Spleen (tissue), 11 donors: Measurements from ENCODE around the gene MARS1. TPM values are rescaled to one million over a fixed set of nuclear protein-coding genes. Genes with fewer than 3 reads are reported as not detected.
A peak's percentile ranks its signal among the peaks of the same experiment; 100 is the strongest.

Source experiments
- DNase-seq: peaks from one replicate; pipeline ENCODE4 v3.0.0-alpha.2; 2020
- H3K27ac ChIP-seq, 8 donors: fragments of 200-600 bp; sonication (generic) in 7 of 8; 1 replicate in 4 of 8; 2 replicates in 4 of 8; pipeline versions ENCODE4 v1.5.0 to v1.8.0; 2016 to 2021; ENCODE audit warnings: inconsistent platforms in 4 of 8, mild to moderate bottlenecking in 4 of 8, moderate library complexity in 1 of 8
- H3K27me3 ChIP-seq, 7 donors: fragments of 200-600 bp; sonication (generic) in 6 of 7; replicated peaks in 1 of 7; 1 replicate in 4 of 7; 2 replicates in 3 of 7; pipeline versions ENCODE4 v1.5.0 to v1.8.0; 2016 to 2021; ENCODE audit warnings: inconsistent platforms in 3 of 7, mild to moderate bottlenecking in 1 of 7
- H3K36me3 ChIP-seq, 6 donors: fragments of 200-600 bp; sonication (generic) in 5 of 6; 1 replicate in 4 of 6; 2 replicates in 2 of 6; pipeline versions ENCODE4 v1.5.0 to v1.8.0; 2016 to 2021; ENCODE audit warnings: inconsistent platforms in 2 of 6
- H3K4me1 ChIP-seq, 6 donors: fragments of 200-600 bp; sonication (generic) in 5 of 6; 1 replicate in 3 of 6; 2 replicates in 3 of 6; pipeline versions ENCODE4 v1.5.0 to v1.8.0; 2016 to 2021; ENCODE audit warnings: inconsistent platforms in 3 of 6
- H3K4me3 ChIP-seq, 8 donors: fragments of 200-600 bp; sonication (generic) in 7 of 8; 1 replicate in 4 of 8; 2 replicates in 4 of 8; pipeline versions ENCODE4 v1.5.0 to v1.8.0; 2016 to 2021; ENCODE audit warnings: inconsistent platforms in 4 of 8, mild to moderate bottlenecking in 4 of 8, moderate library complexity in 2 of 8
- H3K9me3 ChIP-seq, 8 donors: fragments of 200-600 bp; sonication (generic) in 7 of 8; 1 replicate in 4 of 8; 2 replicates in 4 of 8; pipeline versions ENCODE4 v1.5.0 to v1.8.0; 2016 to 2021; ENCODE audit warnings: inconsistent platforms in 4 of 8
- CTCF ChIP-seq, 11 experiments: fragments of 200-600 bp in 7 of 11; fragments of 450-650 bp in 4 of 11; sonication (generic) in 4 of 11; IDR thresholded peaks in 8 of 11; conservative IDR thresholded peaks in 3 of 11; 1 replicate in 7 of 11; 2 replicates in 4 of 11; pipeline versions ENCODE4 v1.4.0 to v1.8.0; 2016 to 2021; ENCODE audit warnings: antibody characterized with exemption in 11 of 11, inconsistent platforms in 4 of 11, mild to moderate bottlenecking in 1 of 11
- POLR2A ChIP-seq, 3 donors: fragments of 450-650 bp; IDR thresholded peaks; one replicate each; pipeline ENCODE4 v1.5.1; 2017; ENCODE audit warnings: antibody characterized with exemption in 3 of 3, mild to moderate bottlenecking in 1 of 3
- POLR2AphosphoS5 ChIP-seq, 3 donors: sonication (generic); formaldehyde crosslinking; IDR thresholded peaks; one replicate each; pipeline ENCODE4 v1.5.1; 2017; ENCODE audit warnings: antibody characterized with exemption in 3 of 3
- WGBS, 5 donors: extraction: QIAGEN DNeasy Blood & Tissue Kit in 3 of 5; methylation state at CpG; one replicate each; pipeline versions ENCODE4 v1.1.5 to v1.1.7; 2013 to 2018; 5-methylcytosine and 5-hydroxymethylcytosine counted together
- intact Hi-C: fragments of 100-400 bp; cut with DNase I; formaldehyde crosslinking; loops from one replicate; pipeline ENCODE4 v1.15.0; 2023; ENCODE audit warnings: low total_unique reads
- polyA plus RNA-seq, 3 donors: library from polyadenylated mRNA; stranded (reverse); fragments of 200-250 nt; gene quantifications; one replicate each; pipeline ENCODE4 v1.2.1, GENCODE V29; 2013
- total RNA-seq, 7 donors: library from RNA; depleted of rRNA in 3 of 7; stranded (reverse); fragments of >200 nt in 3 of 7; fragmentation: NEBNext Ultra II Directional in 4 of 7; extraction: Animal tissue kit (Norgen Biotek cat#: 25700) in 4 of 7; gene quantifications; one replicate each; pipeline versions ENCODE4 v1.1.0 to v1.2.1, GENCODE V29; 2016 to 2021
- donor health status: healthy with polysubstance abuse.
- donor health status: DM: no; HTN: no; CAD: no; lungs with moderate emphysema.
- donor health status: DM: no; HTN: no; CAD: no.
- donor health status: Bipolar disorder and iron deficiency.
- donor health status: healthy.
- donor health status: DM: no; HTN: no; CAD: no.
- donor health status: DM: yes; HTN: yes; CAD: no.

Gene MARS1
- total and polyA plus RNA-seq, 10 donors: 67.4 to 186 (median 101) TPM

- Histone ChIP-seq H3K27ac (no peak overlapping the region), H3K4me1 (peaks cover 14 to 35% (median 23%) of the 10 kb centered on the region in 6 donors), H3K9me3 (no peaks in the 10 kb centered on the region), H3K36me3 (peaks cover 0 to 69% (median 32%) of the 10 kb centered on the region in 6 donors), H3K27me3 (no peaks in the 10 kb centered on the region), H3K4me3 (no peak overlapping the region)
- DNase-seq: no peak
- no peak for TF ChIP-seq POLR2AphosphoS5 (IDR thresholded peaks at IDR 0.05)
- no peak for TF ChIP-seq CTCF (IDR thresholded peaks at IDR 0.05 in 8 of 11, conservative IDR thresholded peaks at IDR 0.05 in 3 of 11)
- TF ChIP-seq POLR2A (IDR thresholded peaks at IDR 0.05): no peak
- 61 to 84% (median 78%) methylated on average over 2 of the region's 2 CpGs for WGBS, 5 donors
- intact Hi-C loops: no loop called here
Measured at GRCh38 chr12:57541001-57541400, 53.1 kb downstream of the MARS1 start.

- Histone ChIP-seq H3K4me1 (peaks cover 20 to 41% (median 28%) of the 10 kb centered on the region in 6 donors), H3K27ac (no peak overlapping the region), H3K27me3 (no peaks in the 10 kb centered on the region), H3K9me3 (no peaks in the 10 kb centered on the region), H3K4me3 (no peak overlapping the region), H3K36me3 (peaks cover 0 to 62% (median 32%) of the 10 kb centered on the region in 6 donors)
- TF ChIP-seq POLR2AphosphoS5 (IDR thresholded peaks at IDR 0.05) (no peak), POLR2A (IDR thresholded peaks at IDR 0.05) (no peak), CTCF (IDR thresholded peaks at IDR 0.05 in 8 of 11, conservative IDR thresholded peaks at IDR 0.05 in 3 of 11) (no peak)
- intact Hi-C loops: no loop called here
- 75 to 86% (median 80%) methylated on average over 2 of the region's 2 CpGs for WGBS, 5 donors
- DNase-seq: no peak
Measured at GRCh38 chr12:57541717-57542116, 53.8 kb downstream of the MARS1 start.

GRCh38 chr12:57543581-57543980, 55.7 kb downstream of the MARS1 start:
- DNase-seq: no peak
- Histone ChIP-seq H3K4me3 (no peak overlapping the region), H3K27me3 (peaks cover 0 to 5% (median 0%) of the 10 kb centered on the region in 7 donors), H3K36me3 (peaks cover 0 to 44% (median 22%) of the 10 kb centered on the region in 6 donors), H3K4me1 (peaks cover 21 to 50% (median 31%) of the 10 kb centered on the region in 6 donors), H3K9me3 (no peaks in the 10 kb centered on the region), H3K27ac (no peak overlapping the region)
- intact Hi-C loops: no loop called here
- WGBS, 5 donors: 17 to 45% (median 39%) methylated on average over 2 of the region's 2 CpGs; no CpG with 5 or more reads in 1 of the 5 donors
- TF ChIP-seq CTCF (IDR thresholded peaks at IDR 0.05 in 8 of 11, conservative IDR thresholded peaks at IDR 0.05 in 3 of 11): no peak
- no peak for TF ChIP-seq POLR2A (IDR thresholded peaks at IDR 0.05)
- no peak for TF ChIP-seq POLR2AphosphoS5 (IDR thresholded peaks at IDR 0.05)

GRCh38 chr12:57545809-57546437, 58.1 kb downstream of the MARS1 start:
- WGBS, 5 donors: 67 to 77% (median 70%) methylated on average over 15 of the region's 15 CpGs
- peak overlapping the region in 6 of 8 donors; percentile 84 to 94 (median 90) for H3K27ac ChIP-seq
- H3K4me1 ChIP-seq: peaks cover 27 to 65% (median 44%) of the 10 kb centered on the region in 6 donors
- H3K27me3 ChIP-seq: peaks cover 0 to 28% (median 21%) of the 10 kb centered on the region in 7 donors
- TF ChIP-seq POLR2A (IDR thresholded peaks at IDR 0.05): no peak
- TF ChIP-seq POLR2AphosphoS5 (IDR thresholded peaks at IDR 0.05): no peak
- TF ChIP-seq CTCF (IDR thresholded peaks at IDR 0.05 in 8 of 11, conservative IDR thresholded peaks at IDR 0.05 in 3 of 11): no peak
- no peak for DNase-seq
- peak overlapping the region; percentile 73 to 97 (median 90) for H3K4me3 ChIP-seq
- intact Hi-C loops: no loop called here
- H3K36me3 ChIP-seq: peaks cover 0 to 21% (median 10%) of the 10 kb centered on the region in 6 donors
- H3K9me3 ChIP-seq: no peaks in the 10 kb centered on the region
